GM18861 (cell line): ENCODE results near the gene SOX8.

ENCODE experiments used
- ATAC-seq: cut with Tn5 transposase; IDR thresholded peaks from one replicate; pipeline ENCODE4 v1.9.1; 2021; ENCODE audit not compliant: unreplicated experiment

SOX8 gene

DNA sequence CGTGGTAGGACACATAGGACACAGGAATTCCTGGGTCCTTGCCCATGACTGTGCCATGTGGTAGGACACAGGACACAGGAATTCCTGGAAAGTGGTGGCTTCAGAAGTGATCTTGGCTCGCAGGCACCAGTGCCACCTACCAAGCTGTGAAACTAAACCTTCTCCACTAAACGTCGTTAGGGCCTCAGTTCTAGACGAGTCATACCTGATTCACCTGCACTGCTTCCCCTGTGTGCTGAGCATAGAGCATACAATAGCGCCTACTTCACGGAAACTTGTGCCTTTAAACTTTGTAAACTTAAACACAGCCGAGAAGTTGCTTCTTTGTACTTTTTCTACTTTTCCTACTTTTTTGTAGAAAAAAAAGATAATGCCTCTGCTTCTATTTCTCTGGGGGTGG lies 4.8 kb downstream of the SOX8 start:
- no peak for ATAC-seq

DNA sequence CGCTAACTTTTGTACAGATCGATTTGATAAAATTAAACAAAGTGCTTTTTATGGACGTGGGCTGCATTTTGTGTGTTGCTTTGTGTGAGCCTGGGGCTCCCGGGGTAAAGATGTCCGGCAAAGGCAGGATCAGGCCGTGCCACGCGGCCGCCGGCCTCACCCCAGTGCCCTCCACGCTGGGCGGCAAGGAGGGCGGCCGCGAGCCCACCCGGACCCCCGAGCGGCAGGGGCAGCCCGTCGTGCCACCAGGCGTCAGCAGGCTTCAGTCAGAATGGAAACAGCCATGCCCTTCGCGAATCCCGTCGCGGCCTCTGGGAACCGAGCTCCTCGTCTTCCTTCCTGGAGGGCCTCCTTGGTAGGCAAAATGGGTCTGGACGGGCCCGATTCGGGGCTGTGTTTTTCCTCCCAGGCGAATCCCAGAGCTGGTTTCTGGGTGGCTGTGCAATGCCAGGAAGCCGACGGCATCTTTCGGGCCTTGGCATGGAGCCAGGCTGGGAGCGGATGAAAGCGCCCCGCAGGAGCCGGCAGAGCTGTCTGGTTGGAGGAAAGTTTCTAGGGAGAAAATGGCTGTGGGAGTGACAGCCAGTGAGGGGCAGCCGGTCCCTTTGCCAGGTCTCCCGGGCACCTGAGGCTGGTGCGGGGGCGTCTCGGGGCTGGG lies 5.5 kb downstream of the SOX8 start:
- ATAC-seq = no peak

DNA sequence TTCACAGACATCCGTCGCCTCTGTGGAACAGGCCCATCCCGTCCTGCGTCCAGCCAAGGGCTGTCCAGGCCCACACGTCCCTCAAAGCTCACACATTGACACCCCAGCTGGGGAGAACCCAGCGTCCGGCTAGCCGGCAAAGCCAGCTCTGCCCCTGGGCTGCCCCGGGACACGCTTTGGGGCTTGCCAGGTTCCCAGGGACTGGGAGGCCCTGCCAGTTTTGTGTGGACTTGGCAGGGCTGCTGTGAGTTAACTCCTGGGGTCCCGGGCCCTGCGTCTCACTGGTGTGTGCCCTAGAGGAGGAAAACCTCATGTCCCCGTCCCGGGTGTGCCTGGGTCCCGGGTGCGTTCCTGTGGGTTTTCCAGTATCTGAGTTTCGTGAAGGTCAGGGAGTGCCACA lies 6.3 kb downstream of the SOX8 start:
- ATAC-seq = no peak

DNA sequence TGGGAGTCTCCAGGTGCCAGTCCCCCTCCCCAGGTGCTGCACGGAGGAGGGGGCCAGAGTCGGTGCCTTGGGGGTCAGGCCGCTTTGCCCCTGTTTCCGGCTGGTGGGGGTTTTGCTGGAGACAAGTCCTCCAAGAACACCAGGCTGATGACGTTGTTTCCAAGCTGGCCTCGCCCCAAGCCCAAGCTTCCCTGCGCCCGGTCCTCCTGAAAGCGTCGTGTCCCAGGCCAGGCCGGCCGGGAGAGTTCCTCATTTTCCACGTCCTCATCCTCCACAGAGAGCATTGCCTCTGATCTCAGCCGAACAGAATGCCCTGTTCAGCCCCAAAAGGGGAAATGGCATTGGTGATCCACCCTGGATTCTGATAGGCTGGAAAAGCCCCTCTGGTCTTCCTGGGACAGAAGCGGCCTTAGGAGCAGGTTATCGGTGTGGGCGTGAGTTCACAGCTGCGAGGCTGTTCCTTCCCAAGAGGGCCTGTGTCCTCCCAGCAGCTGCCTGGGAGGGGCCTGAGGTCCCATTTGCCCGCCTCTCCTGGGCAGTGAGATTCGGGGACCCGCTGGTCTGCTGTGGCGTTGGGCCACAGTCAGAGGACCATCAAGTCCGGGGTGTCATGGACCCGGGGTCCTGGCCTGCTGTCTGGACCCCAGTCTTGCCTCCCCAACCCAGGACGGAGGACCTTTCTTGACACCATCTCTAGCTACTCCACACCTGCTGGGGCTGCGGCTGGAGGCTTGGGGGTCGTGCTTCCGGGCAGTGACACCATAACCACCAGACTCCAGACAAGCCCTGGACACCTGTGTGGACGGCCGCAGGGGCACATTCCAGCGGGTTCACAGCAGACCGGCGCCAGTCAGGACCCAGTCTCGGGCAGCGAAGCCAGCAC lies 7.1 kb downstream of the SOX8 start:
- ATAC-seq = no peak

DNA sequence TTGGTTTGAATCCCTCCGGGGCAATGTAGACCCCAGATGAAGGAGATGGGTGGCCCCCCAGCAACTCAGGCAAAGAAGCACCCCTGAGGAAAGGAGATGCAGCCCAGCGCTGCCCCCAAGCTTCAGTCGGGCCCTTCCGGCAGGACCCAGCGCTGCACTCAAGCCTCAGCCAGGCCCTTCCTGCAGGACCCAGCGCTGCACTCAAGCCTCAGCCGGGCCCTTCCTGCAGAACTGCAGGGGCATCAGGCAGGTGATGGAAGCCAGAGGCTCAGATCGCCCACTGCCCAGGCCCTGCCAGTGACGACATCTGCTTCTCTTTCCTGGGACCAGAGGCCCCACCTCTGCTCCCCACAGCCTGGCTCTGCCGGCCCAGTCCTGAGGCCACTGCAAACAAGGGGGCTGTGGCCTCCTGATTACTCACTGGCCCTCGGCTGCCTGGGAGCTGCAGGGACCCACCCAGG lies 7.8 kb downstream of the SOX8 start:
- no peak for ATAC-seq

DNA sequence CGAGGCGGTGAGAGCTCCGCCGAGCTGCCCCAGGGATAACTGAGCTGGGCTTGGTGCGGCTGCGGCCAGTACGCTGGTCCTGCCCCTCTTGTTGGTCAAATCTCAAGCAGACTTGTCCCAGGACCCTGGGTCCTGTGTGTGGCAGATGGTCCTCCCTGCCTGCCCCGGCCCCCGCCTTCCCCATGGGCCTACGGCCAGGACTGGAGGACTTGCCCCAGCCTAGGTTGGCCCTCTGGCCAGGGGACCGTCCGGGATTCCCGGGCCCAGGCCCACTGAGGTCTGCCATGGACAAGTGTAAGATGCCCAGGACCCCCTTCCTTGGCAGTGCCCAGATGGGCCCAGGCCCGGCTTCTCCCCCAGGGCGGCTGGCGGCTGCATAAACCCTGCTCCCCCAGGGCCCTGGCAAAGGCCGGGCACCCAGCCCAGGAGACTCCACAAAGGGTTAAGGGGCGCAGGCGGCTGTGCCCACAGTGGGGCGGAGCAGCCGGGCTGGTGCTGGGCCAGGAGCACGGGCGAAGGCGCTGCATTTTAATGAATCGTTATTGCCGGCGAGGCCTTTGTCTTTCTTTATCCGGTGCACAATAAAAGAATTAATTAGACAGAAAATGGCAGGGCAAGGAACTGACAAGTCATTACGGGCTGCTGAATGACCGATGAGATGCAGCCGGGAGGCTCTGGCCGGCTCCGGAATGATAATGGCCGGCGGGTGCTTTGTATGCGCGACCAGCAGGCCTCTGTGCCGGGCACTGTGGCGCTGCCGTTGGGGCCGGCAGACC lies 9.1 kb downstream of the SOX8 start:
- ATAC-seq = no peak

DNA sequence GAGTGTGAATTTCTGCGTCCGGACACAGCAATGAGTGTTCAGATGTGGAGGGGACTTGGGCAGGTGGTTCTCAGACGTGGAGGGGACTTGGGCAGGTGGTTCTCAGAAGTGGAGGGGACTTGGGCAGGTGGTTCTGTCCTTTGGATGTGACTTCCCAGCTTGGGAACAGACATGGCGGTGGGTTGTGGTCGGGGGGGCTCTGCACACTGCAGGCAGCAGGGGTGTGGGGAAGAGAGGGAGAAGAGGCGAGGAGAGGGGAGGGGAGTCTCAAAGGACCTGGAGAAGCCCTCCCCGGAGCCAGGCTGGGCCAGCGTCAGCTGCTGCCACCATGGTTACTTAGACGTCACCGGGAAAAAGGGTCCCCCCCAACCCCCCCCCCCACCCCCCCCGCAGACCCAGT lies 9.8 kb downstream of the SOX8 start:
- no peak for ATAC-seq

DNA sequence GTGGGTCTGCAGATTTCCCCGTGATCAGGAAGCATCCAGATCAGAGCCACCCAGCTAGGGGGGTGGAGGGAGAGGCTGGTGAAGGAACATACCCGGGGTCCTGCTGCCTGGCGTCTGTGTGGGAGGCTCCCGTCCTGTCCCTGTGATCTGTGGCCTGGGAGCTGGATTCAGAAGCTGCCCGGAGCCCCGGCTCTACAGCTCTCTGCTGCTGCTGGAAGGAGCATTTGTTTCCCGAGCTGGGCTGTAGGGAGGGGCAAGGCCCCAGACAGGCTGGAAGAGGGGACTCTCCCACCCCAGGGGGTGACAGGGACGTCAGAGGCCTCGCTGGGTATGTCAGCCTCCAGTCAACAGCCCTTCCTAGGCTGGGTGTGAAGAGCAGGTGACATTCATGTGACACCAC lies 10.2 kb downstream of the SOX8 start:
- no peak for ATAC-seq

DNA sequence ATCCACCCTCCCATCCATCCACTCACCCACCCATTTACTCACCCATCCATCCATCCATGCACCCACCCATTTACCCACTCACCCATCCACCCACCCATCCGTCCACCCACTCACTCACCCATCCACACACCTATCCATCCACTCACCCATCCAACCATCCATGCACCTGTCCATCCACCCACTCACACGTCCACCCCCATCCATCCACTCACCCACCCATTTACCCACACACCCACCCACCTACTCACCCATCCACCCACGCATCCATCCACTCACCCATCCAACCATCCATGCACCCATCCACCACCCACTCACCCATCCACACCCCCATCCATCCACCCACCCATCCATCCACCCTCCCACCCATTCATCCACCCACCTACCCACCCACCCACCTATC lies 12.2 kb downstream of the SOX8 start:
- no peak for ATAC-seq

DNA sequence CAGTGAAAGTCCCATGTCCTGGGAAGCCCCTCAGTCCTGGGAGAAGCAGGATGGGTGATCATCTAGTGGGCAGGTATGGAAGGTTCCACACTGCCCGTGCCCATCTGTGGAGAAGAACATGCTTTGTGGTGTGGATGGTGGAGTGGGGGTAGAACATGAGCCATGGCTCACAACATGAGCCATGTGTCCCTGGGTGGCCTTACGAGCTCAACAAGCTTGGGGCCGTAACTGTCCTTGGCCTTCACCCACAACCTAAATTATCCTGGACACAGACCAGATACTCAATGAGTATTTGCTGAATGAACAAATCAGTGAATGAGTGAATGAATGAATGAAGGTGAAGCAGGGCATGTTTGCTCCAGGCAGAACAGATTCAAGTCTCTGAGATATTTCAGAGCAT lies 13.5 kb downstream of the SOX8 start:
- no peak for ATAC-seq

DNA sequence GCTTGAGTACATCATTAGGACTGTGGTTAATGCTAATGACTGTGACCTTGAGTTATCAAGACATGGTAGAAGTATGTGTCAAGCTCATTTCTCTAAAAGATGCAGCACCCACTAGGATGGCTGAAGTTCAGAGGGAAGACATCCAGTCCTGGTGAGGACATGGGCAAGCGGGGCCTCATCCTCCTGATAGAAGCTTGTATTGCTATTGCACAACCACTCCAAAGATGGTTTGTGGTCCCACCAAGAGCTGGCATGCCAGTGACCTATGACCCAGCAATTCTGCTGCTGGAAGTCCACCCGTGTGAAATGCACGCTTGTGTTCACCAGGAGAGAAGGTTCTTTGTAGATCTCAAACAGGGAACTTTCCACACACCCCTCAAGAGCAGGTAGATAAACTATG lies 14.2 kb downstream of the SOX8 start:
- no peak for ATAC-seq

DNA sequence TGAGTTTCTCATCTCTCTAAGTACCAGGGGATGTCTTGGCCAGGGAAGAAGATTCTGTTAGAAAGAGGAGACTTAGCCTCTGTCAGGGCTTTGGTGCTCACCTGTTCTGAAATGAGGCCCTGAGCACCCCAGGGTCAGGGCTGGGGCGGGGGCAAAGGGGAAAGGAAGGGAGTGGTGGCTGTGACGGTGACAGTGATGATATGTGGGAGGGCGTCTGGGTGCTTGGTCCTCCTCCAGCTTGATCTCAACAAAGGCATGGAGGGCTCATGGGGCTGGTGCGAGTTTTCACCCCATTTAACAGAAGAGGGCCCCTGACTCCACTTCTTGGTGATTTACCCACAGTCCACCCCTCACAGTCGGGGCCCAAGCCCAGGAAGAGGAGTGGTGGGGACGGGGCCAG lies 15.1 kb downstream of the SOX8 start:
- ATAC-seq = no peak

DNA sequence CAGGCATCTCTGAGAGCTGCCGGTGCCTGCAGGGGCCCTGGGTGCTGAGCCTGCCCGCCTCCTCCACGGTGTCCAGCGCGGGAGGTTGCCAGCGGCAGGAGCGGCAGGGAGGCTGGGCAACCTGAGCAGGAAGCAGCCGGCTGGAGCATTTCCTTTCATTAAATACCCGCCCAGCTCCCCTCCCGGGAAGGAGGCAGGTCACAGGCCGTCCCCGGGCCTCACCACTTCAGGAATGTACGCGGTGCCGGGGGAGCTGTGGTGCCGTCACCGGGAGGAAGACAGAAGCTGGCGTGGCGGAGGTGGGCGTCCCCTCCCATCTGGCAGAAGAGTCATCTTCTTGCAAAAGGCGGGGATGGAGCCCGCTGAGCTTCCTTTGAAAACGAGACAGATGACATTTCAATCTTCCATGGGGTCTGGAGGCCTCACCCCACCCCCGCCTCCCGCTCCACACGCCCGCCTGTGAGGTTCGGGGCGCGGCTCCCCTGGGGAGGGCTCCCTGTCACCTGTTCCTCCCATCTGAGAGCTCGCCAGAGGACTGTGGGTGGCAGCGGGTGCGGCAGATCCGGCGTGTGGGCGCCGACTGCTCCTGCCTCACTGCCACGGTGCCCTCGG lies 16.0 kb downstream of the SOX8 start:
- no peak for ATAC-seq

DNA sequence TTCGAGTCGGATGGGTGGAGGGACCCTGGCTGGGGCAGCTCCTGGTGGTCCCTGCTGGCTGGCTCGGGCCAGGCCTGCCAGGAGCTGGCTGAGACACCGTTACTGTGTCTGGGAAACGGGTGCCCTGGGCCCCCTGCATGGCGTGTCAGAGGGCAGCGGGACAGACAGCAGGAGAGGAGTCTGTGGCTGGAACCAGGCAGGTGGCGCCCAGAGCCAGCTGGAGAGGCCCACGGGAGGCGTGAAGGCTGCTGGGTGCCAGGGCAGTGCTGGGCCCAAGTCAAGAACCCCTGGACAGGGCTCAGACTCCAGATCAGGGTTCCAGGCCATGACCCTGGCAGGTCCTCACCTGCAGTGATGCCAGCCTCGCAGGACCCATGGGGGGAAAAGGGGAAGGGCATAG lies 16.6 kb downstream of the SOX8 start:
- no peak for ATAC-seq

DNA sequence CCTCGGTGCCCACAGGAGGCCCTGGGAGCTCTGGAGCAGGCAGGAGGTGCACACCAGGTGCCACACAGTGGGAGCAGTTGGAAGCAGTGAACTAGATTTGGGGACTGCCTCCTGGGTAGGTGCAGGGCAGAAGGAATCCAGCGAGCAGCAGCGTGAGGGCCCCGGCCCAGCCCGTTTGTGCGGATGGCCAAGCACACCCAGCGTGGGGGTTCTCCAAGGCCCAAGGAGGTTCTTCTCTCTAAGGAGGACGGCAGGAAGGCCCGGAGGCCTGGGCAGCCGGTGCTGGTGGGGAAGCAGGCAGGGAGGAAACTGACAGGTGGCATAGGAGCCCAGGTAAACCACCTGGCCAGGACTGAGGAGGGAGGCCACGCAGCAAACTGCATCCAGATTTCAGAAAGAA lies 17.0 kb downstream of the SOX8 start:
- ATAC-seq = no peak

DNA sequence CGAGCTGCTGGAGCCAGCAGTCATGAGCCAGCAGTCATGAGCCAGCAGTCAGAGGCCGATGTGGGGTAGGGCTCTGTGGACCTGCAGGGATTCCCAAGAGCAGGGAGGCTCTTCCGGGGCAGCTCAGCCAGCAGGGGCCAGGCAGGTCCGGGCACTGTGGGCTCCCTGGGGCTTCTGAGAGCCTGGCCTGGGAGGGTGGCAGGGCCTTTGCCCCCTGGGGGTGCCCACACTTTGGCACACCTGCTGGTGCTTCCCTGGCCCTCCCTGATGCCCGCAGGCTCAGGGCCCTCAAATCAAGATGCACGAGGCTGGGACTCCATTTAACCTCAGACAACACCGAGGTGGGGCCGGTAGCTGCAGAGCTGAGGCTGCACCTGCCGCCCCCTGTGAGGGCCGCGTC lies 18.1 kb downstream of the SOX8 start:
- no peak for ATAC-seq

DNA sequence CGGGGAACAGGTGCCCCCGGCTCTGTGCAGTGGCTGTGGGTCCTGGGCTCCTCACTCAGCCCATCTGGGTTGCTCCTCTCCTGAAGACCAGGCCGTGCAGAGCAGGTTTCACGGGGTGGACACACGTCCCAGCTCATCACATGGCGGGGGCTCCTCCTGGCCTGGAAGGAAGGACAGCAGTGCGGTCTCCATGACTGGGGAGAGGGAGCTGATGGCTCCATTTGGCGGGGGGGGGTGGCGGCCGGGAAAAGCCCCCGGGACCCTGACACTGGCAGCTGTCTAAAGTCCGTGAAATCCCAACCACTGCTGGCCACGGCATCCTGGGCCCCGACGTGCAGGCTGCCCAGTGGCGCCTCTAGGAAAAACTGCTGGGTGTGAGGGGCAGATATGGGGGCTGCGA lies 19.0 kb downstream of the SOX8 start:
- no peak for ATAC-seq

DNA sequence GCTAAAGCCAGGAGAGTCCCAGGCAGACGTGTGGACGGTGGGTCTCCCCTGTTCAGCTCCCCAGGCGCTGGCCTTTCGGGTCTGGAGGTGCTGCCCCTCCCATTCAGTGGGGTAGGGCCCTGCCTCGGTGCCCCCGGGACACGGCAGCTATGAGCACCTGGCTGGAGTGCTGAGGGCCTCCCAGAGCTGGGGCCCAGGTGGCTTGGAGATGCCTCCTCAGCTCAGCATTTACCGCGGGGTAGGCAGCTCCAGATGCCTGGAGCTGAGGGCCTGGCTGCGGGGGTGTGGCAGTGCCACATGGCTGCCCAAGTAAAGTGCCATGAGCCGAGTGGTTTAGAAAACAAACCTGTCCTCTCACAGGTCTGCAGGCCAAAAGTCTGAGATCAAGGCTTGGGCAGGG lies 19.5 kb downstream of the SOX8 start:
- ATAC-seq = no peak

DNA sequence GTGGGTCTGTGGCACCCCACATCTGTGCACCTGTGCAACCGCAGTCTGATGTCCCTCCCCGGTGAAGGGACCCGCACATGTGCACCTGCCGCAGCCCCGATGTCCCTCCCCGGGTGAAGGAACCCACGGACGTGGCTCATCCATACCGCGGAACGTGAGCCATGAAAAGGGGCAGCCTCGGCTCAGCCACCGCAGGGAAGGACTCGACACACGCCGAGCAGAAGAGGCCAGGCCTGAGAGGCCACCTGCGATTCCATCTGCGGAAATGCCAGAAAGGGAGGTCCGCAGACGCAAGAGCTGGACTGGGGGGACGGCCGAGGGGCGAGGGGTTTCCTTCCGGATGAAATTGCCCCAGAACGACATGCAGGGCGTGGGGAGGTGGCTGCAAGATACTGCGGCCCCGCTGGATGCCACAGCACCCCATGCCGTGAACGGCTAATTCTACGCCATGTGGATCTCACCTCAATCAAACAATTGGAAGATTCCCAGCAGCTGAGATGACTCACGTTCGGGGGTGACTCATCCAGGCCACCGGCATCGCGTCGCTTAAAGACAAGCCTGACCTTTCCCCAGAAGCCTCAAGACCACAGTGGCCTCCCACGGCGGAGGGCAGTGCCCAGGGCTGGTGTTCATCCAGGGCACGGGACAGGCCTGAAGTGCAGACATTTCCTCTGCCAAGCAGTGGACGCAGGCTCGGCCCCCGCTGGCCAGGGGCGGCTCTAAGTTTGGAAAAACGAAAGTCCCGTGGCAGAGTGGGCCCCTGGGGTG lies 21.0 kb downstream of the SOX8 start:
- no peak for ATAC-seq
